Stimulated activated CD4-positive, alpha-beta T cell treated with anti-CD3 and anti-CD28 coated beads, Interleukin-2, amount 100 ng/mL, for 4 hours (primary cell): ENCODE results near the gene UBE3B.

Experiments used
- DNase-seq: peaks from one replicate; pipeline ENCODE4 v3.0.0-alpha.2; 2020; ENCODE audit warnings: low read depth

The UBE3B gene

GRCh38 chr12:109532721-109533486 lies 55.5 kb downstream of the UBE3B start:
- DNase-seq: no peak

GRCh38 chr12:109533487-109533740 lies 56.0 kb downstream of the UBE3B start:
- DNase-seq: no peak

GRCh38 chr12:109534456-109534855 lies 57.0 kb downstream of the UBE3B start:
- no peak for DNase-seq

GRCh38 chr12:109535231-109535862 lies 57.9 kb downstream of the UBE3B start:
- no peak for DNase-seq

GRCh38 chr12:109535863-109536250 lies 58.4 kb downstream of the UBE3B start:
- DNase-seq: no peak

GRCh38 chr12:109537136-109537535 lies 59.7 kb downstream of the UBE3B start:
- DNase-seq: no peak

- DNase-seq: no peak
Measured at GRCh38 chr12:109538191-109538863, 60.9 kb downstream of the UBE3B start.

GRCh38 chr12:109539508-109539907 lies 62.1 kb downstream of the UBE3B start:
- DNase-seq: no peak

- no peak for DNase-seq
Measured at GRCh38 chr12:109540526-109541412, 63.3 kb downstream of the UBE3B start.

GRCh38 chr12:109541413-109541726 lies 63.9 kb downstream of the UBE3B start:
- DNase-seq: no peak

GRCh38 chr12:109542014-109542413 lies 64.6 kb downstream of the UBE3B start:
- no peak for DNase-seq

- no peak for DNase-seq
Measured at GRCh38 chr12:109542876-109543275, 65.4 kb downstream of the UBE3B start.

GRCh38 chr12:109544955-109545531 lies 67.6 kb downstream of the UBE3B start:
- no peak for DNase-seq

- no peak for DNase-seq
Measured at GRCh38 chr12:109545826-109546225, 68.4 kb downstream of the UBE3B start.

- DNase-seq: no peak
Measured at GRCh38 chr12:109547286-109547685, 69.9 kb downstream of the UBE3B start.

- no peak for DNase-seq
Measured at GRCh38 chr12:109548258-109548657, 70.8 kb downstream of the UBE3B start.

GRCh38 chr12:109549613-109550270 lies 72.3 kb downstream of the UBE3B start:
- DNase-seq: no peak

- no peak for DNase-seq
Measured at GRCh38 chr12:109550281-109550680, 72.8 kb downstream of the UBE3B start.

- DNase-seq: no peak
Measured at GRCh38 chr12:109551108-109551507, 73.7 kb downstream of the UBE3B start.

- no peak for DNase-seq
Measured at GRCh38 chr12:109552971-109553370, 75.5 kb downstream of the UBE3B start.

- DNase-seq: no peak
Measured at GRCh38 chr12:109553483-109553882, 76.0 kb downstream of the UBE3B start.
